HL-60 (cell line): ENCODE results near the gene TTC28.

Experiments used
- DNase-seq, 2 experiments: peaks; one replicate each; pipeline ENCODE4 v3.0.0-alpha.2; 2010 to 2020; ENCODE audit warnings: low read depth in 1 of 2, low spot score in 1 of 2
- H3K27ac ChIP-seq: fragments of 250-450 bp; sonication (Bioruptor Pico); replicated peaks from 2 replicates; pipeline ENCODE4 v1.5.1; 2020; ENCODE audit warnings: mild to moderate bottlenecking, moderate library complexity
- H3K27me3 ChIP-seq: fragments of 250-450 bp; sonication (Bioruptor Pico); 2 replicates; pipeline ENCODE4 v1.5.1; 2021; ENCODE audit warnings: mild to moderate bottlenecking, moderate library complexity; ENCODE audit not compliant: insufficient read depth, poor library complexity, severe bottlenecking
- H3K4me3 ChIP-seq: replicated peaks from 2 replicates; pipeline ENCODE4 v1.5.1; 2011; ENCODE audit warnings: mild to moderate bottlenecking, control low read depth, low read length; ENCODE audit not compliant: insufficient read depth
- CTCF ChIP-seq: IDR thresholded peaks from one replicate; pipeline ENCODE4 v1.5.1; 2011; ENCODE audit warnings: low read length, control low read depth, inconsistent platforms; ENCODE audit not compliant: insufficient read depth
- GABPA ChIP-seq: IDR thresholded peaks from 2 replicates; pipeline ENCODE4 v1.6.1; 2012; ENCODE audit warnings: low read depth
- POLR2AphosphoS5 ChIP-seq: IDR thresholded peaks from 2 replicates; pipeline ENCODE4 v1.6.1; 2012; ENCODE audit warnings: low read depth
- REST ChIP-seq: IDR thresholded peaks from 2 replicates; pipeline ENCODE4 v1.6.1; 2012; ENCODE audit warnings: low read depth; ENCODE audit not compliant: insufficient replicate concordance
- SPI1 ChIP-seq: IDR thresholded peaks from 2 replicates; pipeline ENCODE4 v1.6.1; 2012; ENCODE audit warnings: low read depth, mild to moderate bottlenecking, borderline replicate concordance

TTC28 gene

GRCh38 chr22:28188178-28188879 is 491.3 kb downstream of the TTC28 start:
- Histone ChIP-seq H3K27ac (no peak overlapping the region), H3K27me3 (no peaks in the 10 kb centered on the region), H3K4me3 (no peak overlapping the region)
- no peak for DNase-seq
- TF ChIP-seq POLR2AphosphoS5 (no peak), REST (no peak), CTCF (no peak), SPI1 (no peak), GABPA (no peak)

- TF ChIP-seq POLR2AphosphoS5: no peak
- TF ChIP-seq GABPA: no peak
- TF ChIP-seq CTCF: no peak
- no peak for TF ChIP-seq REST
- TF ChIP-seq SPI1: no peak
- no peak for DNase-seq
- H3K27ac ChIP-seq: no peak overlapping the region
- H3K4me3 ChIP-seq: no peak overlapping the region
- no peaks in the 10 kb centered on the region for H3K27me3 ChIP-seq
Observed at GRCh38 chr22:28187612-28188011, 492.0 kb downstream of the TTC28 start.

GRCh38 chr22:28186641-28187040 is 493.0 kb downstream of the TTC28 start:
- no peak for DNase-seq
- no peak for TF ChIP-seq CTCF
- no peak for TF ChIP-seq REST
- no peak for TF ChIP-seq POLR2AphosphoS5
- no peak for TF ChIP-seq SPI1
- no peak for TF ChIP-seq GABPA
- H3K27ac ChIP-seq: no peak overlapping the region
- H3K4me3 ChIP-seq: no peak overlapping the region
- no peaks in the 10 kb centered on the region for H3K27me3 ChIP-seq
